GM19463 (cell line): ENCODE measurements around the gene AMDHD2.
A peak's percentile ranks its signal among the peaks of the same experiment; 100 is the strongest.

Experiments
- ATAC-seq: cut with Tn5 transposase; IDR thresholded peaks from one replicate; pipeline ENCODE4 v1.9.1; 2021; ENCODE audit warnings: mild to moderate bottlenecking, moderate library complexity; ENCODE audit not compliant: unreplicated experiment

Gene AMDHD2

GRCh38 chr16:2482708-2483534 is 37.2 kb upstream of the AMDHD2 start:
- no peak for ATAC-seq

- ATAC-seq, result no peak
Measured at GRCh38 chr16:2483939-2484897, 36.0 kb upstream of the AMDHD2 start.

GRCh38 chr16:2484898-2485508 is 35.2 kb upstream of the AMDHD2 start:
- ATAC-seq, result no peak

GRCh38 chr16:2485811-2486507 is 34.2 kb upstream of the AMDHD2 start:
- no peak for ATAC-seq

GRCh38 chr16:2486645-2487516 is 33.3 kb upstream of the AMDHD2 start:
- peak; percentile 85 for ATAC-seq

GRCh38 chr16:2487517-2487842 is 32.7 kb upstream of the AMDHD2 start:
- no peak for ATAC-seq

GRCh38 chr16:2487903-2488531 is 32.2 kb upstream of the AMDHD2 start:
- no peak for ATAC-seq

GRCh38 chr16:2489581-2489980 is 30.6 kb upstream of the AMDHD2 start:
- ATAC-seq, result no peak

- no peak for ATAC-seq
Measured at GRCh38 chr16:2490190-2491105, 29.7 kb upstream of the AMDHD2 start.

- no peak for ATAC-seq
Measured at GRCh38 chr16:2492292-2492691, 27.9 kb upstream of the AMDHD2 start.

- no peak for ATAC-seq
Measured at GRCh38 chr16:2493605-2494004, 26.6 kb upstream of the AMDHD2 start.

GRCh38 chr16:2494616-2495015 is 25.6 kb upstream of the AMDHD2 start:
- ATAC-seq, result no peak

GRCh38 chr16:2495041-2495440 is 25.1 kb upstream of the AMDHD2 start:
- no peak for ATAC-seq

- no peak for ATAC-seq
Measured at GRCh38 chr16:2496223-2497115, 23.7 kb upstream of the AMDHD2 start.

GRCh38 chr16:2497116-2497630 is 23.0 kb upstream of the AMDHD2 start:
- no peak for ATAC-seq

GRCh38 chr16:2497695-2498484 is 22.3 kb upstream of the AMDHD2 start:
- no peak for ATAC-seq
